ENCODE data around the gene LRP8. TPM values are rescaled to one million over a fixed set of nuclear protein-coding genes. Genes with fewer than 3 reads are reported as not detected.

The LRP8 gene
- polyA plus RNA-seq, 2 of the 4 experiments (the other 2 are of a cell fraction), result 32.6 to 46.1 TPM

DNA sequence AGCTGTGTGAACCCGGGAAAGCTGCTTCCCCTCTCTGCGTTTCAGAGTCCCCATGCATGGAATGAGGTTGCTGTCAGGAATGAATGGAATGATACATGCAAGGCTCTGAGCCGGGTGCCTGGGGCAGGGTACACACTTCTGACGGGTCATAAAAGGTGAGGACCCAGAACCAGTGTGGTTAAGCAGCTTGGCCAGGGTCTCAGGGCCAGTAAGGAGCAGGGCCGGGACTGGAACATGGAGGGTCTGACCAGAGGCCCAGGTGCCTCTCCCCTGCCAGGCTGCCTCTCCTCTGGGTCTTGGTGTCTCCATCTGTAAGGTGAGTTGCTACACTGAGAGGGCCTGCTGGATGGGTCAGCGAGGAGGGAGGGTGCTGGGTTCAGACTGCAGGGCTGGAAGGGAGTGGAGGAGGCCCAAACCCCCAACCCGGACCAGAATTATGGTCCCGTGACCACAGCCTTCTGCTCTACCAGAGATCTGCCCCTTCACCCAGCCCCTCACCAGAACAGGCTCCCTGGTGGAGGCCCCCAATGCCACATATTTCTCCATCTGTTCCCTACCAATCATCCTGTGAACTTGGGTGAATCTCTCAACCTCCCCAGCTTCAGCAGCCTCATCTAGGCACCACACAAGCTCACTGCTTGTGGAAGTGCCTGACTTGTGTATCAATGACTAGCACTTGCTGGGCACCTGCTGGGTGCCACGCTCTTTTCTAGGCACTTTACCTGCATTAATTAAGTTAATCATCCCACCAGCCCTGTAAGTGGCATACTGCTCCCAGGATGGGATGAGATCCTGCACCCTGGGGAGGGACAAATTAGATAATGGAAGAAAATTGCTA, 16.2 kb upstream of the LRP8 start (continued):
- TF ChIP-seq, protein P1, sequence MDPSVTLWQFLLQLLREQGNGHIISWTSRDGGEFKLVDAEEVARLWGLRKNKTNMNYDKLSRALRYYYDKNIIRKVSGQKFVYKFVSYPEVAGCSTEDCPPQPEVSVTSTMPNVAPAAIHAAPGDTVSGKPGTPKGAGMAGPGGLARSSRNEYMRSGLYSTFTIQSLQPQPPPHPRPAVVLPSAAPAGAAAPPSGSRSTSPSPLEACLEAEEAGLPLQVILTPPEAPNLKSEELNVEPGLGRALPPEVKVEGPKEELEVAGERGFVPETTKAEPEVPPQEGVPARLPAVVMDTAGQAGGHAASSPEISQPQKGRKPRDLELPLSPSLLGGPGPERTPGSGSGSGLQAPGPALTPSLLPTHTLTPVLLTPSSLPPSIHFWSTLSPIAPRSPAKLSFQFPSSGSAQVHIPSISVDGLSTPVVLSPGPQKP (IDR thresholded peaks at IDR 0.05; ENCODE audit: low read depth, low read length), result no peak
- TF ChIP-seq JUN (IDR thresholded peaks at IDR 0.05) (no peak), CHD4 (IDR thresholded peaks at IDR 0.05; ENCODE audit: borderline replicate concordance) (no peak), HDAC2 (IDR thresholded peaks at IDR 0.05) (no peak), SMC3 (IDR thresholded peaks at IDR 0.05) (no peak)
- TF ChIP-seq, protein P2, sequence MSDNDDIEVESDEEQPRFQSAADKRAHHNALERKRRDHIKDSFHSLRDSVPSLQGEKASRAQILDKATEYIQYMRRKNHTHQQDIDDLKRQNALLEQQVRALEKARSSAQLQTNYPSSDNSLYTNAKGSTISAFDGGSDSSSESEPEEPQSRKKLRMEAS (IDR thresholded peaks at IDR 0.05), result no peak

DNA sequence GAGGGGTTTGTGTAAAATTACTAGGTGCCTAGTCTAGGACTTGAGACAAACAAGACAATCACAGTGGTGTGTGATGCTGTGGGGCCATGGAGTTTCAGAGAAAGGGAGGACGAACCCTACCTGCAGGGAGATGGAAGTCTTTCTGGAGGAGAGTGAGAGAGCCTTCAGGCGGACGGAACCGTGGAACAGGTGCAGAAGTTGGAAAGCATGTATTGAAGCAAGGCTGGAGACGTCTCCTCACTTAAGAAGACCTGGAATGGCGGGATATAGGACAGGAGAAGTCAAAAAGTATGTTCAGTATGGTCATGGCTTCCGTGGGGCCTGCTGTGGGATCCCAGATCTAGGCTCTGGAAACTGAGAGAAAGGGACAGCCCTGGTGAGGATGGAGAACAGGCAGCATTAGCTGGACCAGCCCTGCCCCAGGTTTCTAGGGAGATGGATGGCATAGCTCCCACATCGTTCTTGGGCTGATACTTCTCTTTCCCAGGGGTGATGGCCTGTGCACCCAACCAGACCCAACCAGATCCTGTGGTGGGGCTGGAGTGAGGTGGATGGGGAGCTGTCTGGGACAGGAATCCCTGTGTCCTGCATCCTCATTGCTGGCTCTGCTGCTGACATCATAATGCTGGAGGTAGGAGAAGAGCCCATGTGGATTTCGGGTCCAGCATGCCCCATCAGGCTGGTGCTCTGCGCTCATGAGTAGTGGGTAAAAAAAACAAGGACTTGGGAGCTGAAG, 15.0 kb upstream of the LRP8 start:
- ChIA-PET CTCF (interaction anchor here (0.6 to 1.5 kb wide), 2 partner anchors 48 to 50 kb away, joined by 3 to 4 read pairs; no protein-coding TSS in a partner anchor), POLR2A (no interaction called here)
- no peaks in the 10 kb centered on the region for H3K4me1 ChIP-seq
- ATAC-seq (no peak), DNase-seq (ENCODE audit: low read depth in 1 of 2, low spot score in 1 of 2) (no peak), FAIRE-seq (no peak)
- no peak overlapping the region for H3K27ac ChIP-seq
- H3K9me3 ChIP-seq, result no peaks in the 10 kb centered on the region
- H3K4me2 ChIP-seq, result no peak overlapping the region
- TF ChIP-seq CHD2 (IDR thresholded peaks at IDR 0.05; ENCODE audit: low read length, partially characterized antibody) (no peak), EHMT2 (IDR thresholded peaks at IDR 0.05; ENCODE audit: low read depth) (no peak), EP300 (IDR thresholded peaks at IDR 0.05) (no peak), CHD4 (IDR thresholded peaks at IDR 0.05; ENCODE audit: borderline replicate concordance) (no peak), FOSB (CRISPR knock-in tag; IDR thresholded peaks at IDR 0.05) (no peak), TFCP2L1 (CRISPR knock-in tag; IDR thresholded peaks at IDR 0.05) (no peak), MAFK (IDR thresholded peaks at IDR 0.05; ENCODE audit: partially characterized antibody) (no peak), RAD21 (conservative IDR thresholded peaks at IDR 0.05 in 1 of 2, IDR thresholded peaks at IDR 0.05 in 1 of 2) (no peak), POLR2A (IDR thresholded peaks at IDR 0.05; ENCODE audit: low read length) (no peak), FOXS1 (CRISPR knock-in tag; IDR thresholded peaks at IDR 0.05) (no peak), NPAS2 (CRISPR knock-in tag; IDR thresholded peaks at IDR 0.05; ENCODE audit: borderline replicate concordance) (no peak), SREBF2 (IDR thresholded peaks at IDR 0.05) (no peak), TP53 (CRISPR knock-in tag; IDR thresholded peaks at IDR 0.05) (no peak), CBX2 (IDR thresholded peaks at IDR 0.05; ENCODE audit: borderline replicate concordance, low read depth) (no peak), JUNB (IDR thresholded peaks at IDR 0.05) (no peak)
- TF ChIP-seq, protein P3, sequence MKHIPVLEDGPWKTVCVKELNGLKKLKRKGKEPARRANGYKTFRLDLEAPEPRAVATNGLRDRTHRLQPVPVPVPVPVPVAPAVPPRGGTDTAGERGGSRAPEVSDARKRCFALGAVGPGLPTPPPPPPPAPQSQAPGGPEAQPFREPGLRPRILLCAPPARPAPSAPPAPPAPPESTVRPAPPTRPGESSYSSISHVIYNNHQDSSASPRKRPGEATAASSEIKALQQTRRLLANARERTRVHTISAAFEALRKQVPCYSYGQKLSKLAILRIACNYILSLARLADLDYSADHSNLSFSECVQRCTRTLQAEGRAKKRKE (CRISPR knock-in tag; IDR thresholded peaks at IDR 0.05; ENCODE audit: low read depth), result no peak
- TF ChIP-seq, protein P4, sequence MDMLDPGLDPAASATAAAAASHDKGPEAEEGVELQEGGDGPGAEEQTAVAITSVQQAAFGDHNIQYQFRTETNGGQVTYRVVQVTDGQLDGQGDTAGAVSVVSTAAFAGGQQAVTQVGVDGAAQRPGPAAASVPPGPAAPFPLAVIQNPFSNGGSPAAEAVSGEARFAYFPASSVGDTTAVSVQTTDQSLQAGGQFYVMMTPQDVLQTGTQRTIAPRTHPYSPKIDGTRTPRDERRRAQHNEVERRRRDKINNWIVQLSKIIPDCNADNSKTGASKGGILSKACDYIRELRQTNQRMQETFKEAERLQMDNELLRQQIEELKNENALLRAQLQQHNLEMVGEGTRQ (IDR thresholded peaks at IDR 0.05), result no peak
- WGBS (ENCODE audit: missing lambda C conversion rate), result 75% methylated on average over 10 of the region's 10 CpGs
- no peak overlapping the region for H3K4me3 ChIP-seq
